B cell (primary cell): ENCODE data around the gene TCL1A. TPM values are rescaled to one million over a fixed set of nuclear protein-coding genes. Genes with fewer than 3 reads are reported as not detected.

ENCODE experiments used
- ATAC-seq: fragments of 200-7000 bp; cut with Tn5 transposase; one replicate; pipeline ENCODE4 v1.10.0; 2021; ENCODE audit warnings: low read depth, mild to moderate bottlenecking, moderate number of reproducible peaks, moderate library complexity
- CTCF ChIA-PET: fragments of 350-600 bp; sonication (Branson Sonifier 250); formaldehyde crosslinking; loops from one replicate; lab custom pipeline; 2021; ENCODE audit warnings: antibody characterized with exemption, inconsistent platforms; lab: Charles Lee
- POLR2A ChIA-PET: fragments of 350-600 bp; sonication (Branson Sonifier 250); formaldehyde crosslinking; loops from one replicate; lab custom pipeline; 2021; ENCODE audit warnings: antibody characterized with exemption; lab: Charles Lee
- DNase-seq: peaks from one replicate; pipeline ENCODE4 v3.0.0; 2013
- H2AFZ ChIP-seq: 2 replicates; pipeline ENCODE4 v1.6.1; 2012; ENCODE audit warnings: mild to moderate bottlenecking, low read depth, low read length; ENCODE audit not compliant: insufficient read depth, poor library complexity, severe bottlenecking
- H3K27ac ChIP-seq, 2 donors: 1 replicate in 1 of 2; 2 replicates in 1 of 2; pipeline ENCODE4 v1.5.1; 2012 to 2013; ENCODE audit warnings: low read length in 2 of 2, mild to moderate bottlenecking in 2 of 2, moderate library complexity in 1 of 2
- H3K27me3 ChIP-seq, 4 experiments: fragments of 200-600 bp in 1 of 4; sonication (generic) in 1 of 4; replicated peaks in 1 of 4; 1 replicate in 2 of 4; 2 replicates in 2 of 4; pipeline versions ENCODE4 v1.6.1 to v1.7.0; 2013 to 2016; ENCODE audit warnings: low read length in 3 of 4, mild to moderate bottlenecking in 2 of 4, mixed read lengths in 1 of 4, moderate library complexity in 1 of 4; ENCODE audit not compliant: insufficient read depth in 4 of 4, control insufficient read depth in 3 of 4; ENCODE audit errors: control extremely low read depth in 1 of 4
- H3K36me3 ChIP-seq, 2 experiments: replicated peaks in 1 of 2; 1 replicate in 1 of 2; 2 replicates in 1 of 2; pipeline versions ENCODE4 v1.6.1 to v1.7.1; 2013; ENCODE audit warnings: low read length in 1 of 2; ENCODE audit not compliant: insufficient read depth in 2 of 2, control insufficient read depth in 1 of 2; ENCODE audit errors: control extremely low read depth in 1 of 2, extremely low read depth in 1 of 2
- H3K4me1 ChIP-seq, 2 donors: fragments of 200-600 bp in 1 of 2; sonication (generic) in 1 of 2; 1 replicate in 1 of 2; 2 replicates in 1 of 2; pipeline versions ENCODE4 v1.5.1 to v1.6.1; 2013 to 2017; ENCODE audit warnings: low read length in 2 of 2; ENCODE audit not compliant: control insufficient read depth in 2 of 2, insufficient read depth in 2 of 2
- H3K4me2 ChIP-seq: replicated peaks from 2 replicates; pipeline ENCODE3; 2012; ENCODE audit warnings: mild to moderate bottlenecking, low read depth, low read length; ENCODE audit not compliant: poor library complexity, severe bottlenecking
- H3K4me3 ChIP-seq, 5 experiments: fragments of 200-600 bp in 1 of 5; sonication (generic) in 1 of 5; 1 replicate in 3 of 5; 2 replicates in 2 of 5; pipeline versions ENCODE4 v1.5.1 to v1.7.0; 2011 to 2016; ENCODE audit warnings: low read length in 4 of 5, mild to moderate bottlenecking in 4 of 5, low read depth in 2 of 5, control low read depth in 1 of 5, moderate library complexity in 1 of 5; ENCODE audit not compliant: insufficient read depth in 1 of 5; ENCODE audit errors: control extremely low read depth in 1 of 5, extremely low read depth in 1 of 5
- H3K79me2 ChIP-seq: fragments of 200-600 bp; sonication (generic); one replicate; pipeline ENCODE4 v1.6.0; 2016; ENCODE audit warnings: low read length; ENCODE audit not compliant: control insufficient read depth, insufficient read depth
- H3K9ac ChIP-seq: fragments of 200-600 bp; sonication (generic); 2 replicates; pipeline ENCODE4 v1.6.1; 2017; ENCODE audit warnings: mild to moderate bottlenecking, low read length, moderate library complexity
- H3K9me3 ChIP-seq, 3 donors: one replicate each; pipeline versions ENCODE4 v1.6.1 to v1.7.1; 2013; ENCODE audit warnings: low read length in 2 of 3; ENCODE audit not compliant: control insufficient read depth in 2 of 3, insufficient read depth in 1 of 3; ENCODE audit errors: control extremely low read depth in 1 of 3
- H4K20me1 ChIP-seq: 2 replicates; pipeline ENCODE4 v1.6.0; 2012; ENCODE audit warnings: mild to moderate bottlenecking, low read length; ENCODE audit not compliant: insufficient read depth, control insufficient read depth, poor library complexity, severe bottlenecking
- H3K27ac Mint-ChIP-seq: one replicate; pipeline ENCODE4 v1.8.0; 2021; ENCODE audit warnings: mixed read lengths
- H3K27me3 Mint-ChIP-seq: one replicate; pipeline ENCODE4 v1.8.0; 2021; ENCODE audit warnings: mixed read lengths
- H3K4me1 Mint-ChIP-seq: one replicate; pipeline ENCODE4 v1.8.0; 2021; ENCODE audit warnings: mixed read lengths
- H3K4me3 Mint-ChIP-seq: one replicate; pipeline ENCODE4 v1.8.0; 2021; ENCODE audit warnings: mixed read lengths
- H3K9me3 Mint-ChIP-seq: one replicate; pipeline ENCODE4 v1.8.0; 2022; ENCODE audit warnings: mixed read lengths; ENCODE audit not compliant: insufficient read depth
- EZH2 ChIP-seq: IDR thresholded peaks from 2 replicates; pipeline ENCODE4 v1.6.1; 2012; ENCODE audit warnings: borderline replicate concordance, low read depth, mild to moderate bottlenecking, moderate library complexity, low read length; ENCODE audit not compliant: insufficient read depth, poor library complexity, severe bottlenecking
- WGBS: methylation state at CpG from one replicate; pipeline ENCODE4 v1.1.5; 2013; ENCODE audit warnings: missing lambda C conversion rate; ENCODE audit not compliant: insufficient coverage; 5-methylcytosine and 5-hydroxymethylcytosine counted together
- intact Hi-C: fragments of 100-400 bp; cut with micrococcal nuclease; formaldehyde crosslinking; loops from one replicate; pipeline ENCODE4 v1.10.0; 2022
- polyA plus RNA-seq: library from polyadenylated mRNA; depleted of rRNA; stranded (reverse); fragments of >200 nt; gene quantifications from 2 replicates; pipeline ENCODE4 v1.2.3, GENCODE V29; 2012
- total RNA-seq, 2 donors: library from RNA; stranded (reverse); fragments of 120-200 nt in 1 of 2; gene quantifications; 1 replicate in 1 of 2; 2 replicates in 1 of 2; pipeline versions ENCODE4 v1.2.3 to v1.2.4, GENCODE V29; 2013 to 2022
- TF ChIP-seq, protein P1 (sequence below): fragments of 200-600 bp; IDR thresholded peaks from one replicate; pipeline ENCODE4 v1.8.0; 2022; ENCODE audit warnings: antibody characterized with exemption, mild to moderate bottlenecking

TCL1A gene
- total and polyA plus RNA-seq, 2 donors (not counting 1 experiment from before 2014, with no cell fraction given) = 272 to 770 TPM

DNA sequence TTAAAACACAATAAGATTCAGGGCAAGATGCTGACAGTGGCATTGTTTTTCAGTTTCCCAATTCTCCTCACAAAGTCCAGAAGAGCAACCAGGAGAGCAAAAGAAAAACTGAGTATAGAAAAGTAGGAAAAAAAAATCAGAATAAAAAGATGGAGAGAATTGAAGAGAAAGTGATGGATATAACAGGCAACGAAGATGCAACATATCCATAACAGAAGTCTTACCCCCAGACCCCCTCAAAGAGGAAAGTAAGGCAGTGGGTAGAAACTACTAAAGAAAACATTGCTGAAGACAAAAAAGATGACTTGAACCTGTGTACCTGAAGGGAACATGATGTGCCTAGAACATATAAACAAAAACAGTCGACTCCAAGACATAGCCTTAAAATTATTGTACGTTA lies 10.6 kb downstream of the TCL1A start:
- peak overlapping the region; percentile 3 for H3K4me3 Mint-ChIP-seq
- CTCF ChIA-PET = interaction anchor here (1.6 kb wide), 1 partner anchor 11 kb away, joined by 4 read pairs; the partner anchor contains the start of gene TCL1A
- H3K27me3 Mint-ChIP-seq = peaks cover 24% of the 10 kb centered on the region

DNA sequence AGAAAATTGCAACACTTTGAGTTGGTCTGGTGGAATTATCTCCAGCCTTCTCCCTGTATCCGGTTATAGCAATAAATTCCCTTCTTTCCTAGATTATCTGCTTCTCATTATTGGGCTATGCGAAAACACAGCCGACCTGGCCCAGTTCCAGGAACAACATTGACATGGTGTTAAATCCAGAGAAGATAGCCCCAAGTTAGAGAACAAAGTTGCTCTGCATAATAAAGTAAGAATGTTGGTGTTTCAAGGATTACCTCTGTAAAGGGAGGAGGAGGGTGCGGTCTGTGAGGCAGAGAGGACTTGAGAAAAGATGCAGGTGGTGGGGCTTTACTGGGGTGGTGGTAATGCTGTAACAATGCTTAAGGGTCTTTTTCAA lies 12.1 kb downstream of the TCL1A start:
- H3K27ac ChIP-seq = peak overlapping the region; percentile 20 to 94
- DNase-seq = no peak
- H3K9me3 Mint-ChIP-seq = no peaks in the 10 kb centered on the region
- intact Hi-C loops = no loop called here
- no peak overlapping the region for H2AFZ ChIP-seq
- no peaks in the 10 kb centered on the region for H4K20me1 ChIP-seq
- H3K27me3 ChIP-seq = no peaks in the 10 kb centered on the region
- ChIA-PET POLR2A (interaction anchor here (1.4 kb wide), 1 partner anchor 35 kb away, joined by 3 read pairs; no protein-coding TSS in a partner anchor), CTCF (interaction anchor here (0.8 to 1.6 kb wide), 5 partner anchors 9 to 72 kb away, joined by 3 to 6 read pairs (median 4); partner anchors contain the start of gene TCL1A)
- H3K4me3 ChIP-seq = no peak overlapping the region
- ATAC-seq = no peak
- peaks cover 81% of the 10 kb centered on the region for H3K4me1 Mint-ChIP-seq
- WGBS = 14% methylated on average over 1 of the region's 4 CpGs
- peaks cover 0 to 7% (median 0%) of the 10 kb centered on the region in 3 donors for H3K9me3 ChIP-seq
- peaks cover 0 to 8% of the 10 kb centered on the region in 2 experiments for H3K36me3 ChIP-seq
- peaks cover 39% of the 10 kb centered on the region for H3K79me2 ChIP-seq
- peaks cover 24% of the 10 kb centered on the region for H3K27me3 Mint-ChIP-seq
- no peak overlapping the region for H3K9ac ChIP-seq
- H3K4me2 ChIP-seq = peak overlapping the region; percentile 47
- no peak for TF ChIP-seq EZH2
- H3K4me1 ChIP-seq = peaks cover 83 to 94% of the 10 kb centered on the region in 2 donors
- peak overlapping the region; percentile 30 for H3K4me3 Mint-ChIP-seq
- peak overlapping the region; percentile 69 for H3K27ac Mint-ChIP-seq

More for the DNA sequence above, 10.6 kb downstream of the TCL1A start:
- Histone ChIP-seq H2AFZ (no peak overlapping the region), H3K4me1 (peaks cover 81 to 89% of the 10 kb centered on the region in 2 donors), H3K27me3 (no peaks in the 10 kb centered on the region), H3K4me2 (peak overlapping the region; percentile 55), H3K27ac (peak overlapping the region in 1 of 2 donors; percentile 94), H3K9ac (no peak overlapping the region), H3K79me2 (peaks cover 45% of the 10 kb centered on the region), H3K36me3 (peaks cover 0 to 8% of the 10 kb centered on the region in 2 experiments), H4K20me1 (no peaks in the 10 kb centered on the region), H3K9me3 (peaks cover 0 to 7% (median 0%) of the 10 kb centered on the region in 3 donors), H3K4me3 (peak overlapping the region in 1 of 5 experiments; percentile 20)
- H3K27ac Mint-ChIP-seq = peak overlapping the region; percentile 73
- no peak for TF ChIP-seq EZH2
- TF ChIP-seq, protein P1, sequence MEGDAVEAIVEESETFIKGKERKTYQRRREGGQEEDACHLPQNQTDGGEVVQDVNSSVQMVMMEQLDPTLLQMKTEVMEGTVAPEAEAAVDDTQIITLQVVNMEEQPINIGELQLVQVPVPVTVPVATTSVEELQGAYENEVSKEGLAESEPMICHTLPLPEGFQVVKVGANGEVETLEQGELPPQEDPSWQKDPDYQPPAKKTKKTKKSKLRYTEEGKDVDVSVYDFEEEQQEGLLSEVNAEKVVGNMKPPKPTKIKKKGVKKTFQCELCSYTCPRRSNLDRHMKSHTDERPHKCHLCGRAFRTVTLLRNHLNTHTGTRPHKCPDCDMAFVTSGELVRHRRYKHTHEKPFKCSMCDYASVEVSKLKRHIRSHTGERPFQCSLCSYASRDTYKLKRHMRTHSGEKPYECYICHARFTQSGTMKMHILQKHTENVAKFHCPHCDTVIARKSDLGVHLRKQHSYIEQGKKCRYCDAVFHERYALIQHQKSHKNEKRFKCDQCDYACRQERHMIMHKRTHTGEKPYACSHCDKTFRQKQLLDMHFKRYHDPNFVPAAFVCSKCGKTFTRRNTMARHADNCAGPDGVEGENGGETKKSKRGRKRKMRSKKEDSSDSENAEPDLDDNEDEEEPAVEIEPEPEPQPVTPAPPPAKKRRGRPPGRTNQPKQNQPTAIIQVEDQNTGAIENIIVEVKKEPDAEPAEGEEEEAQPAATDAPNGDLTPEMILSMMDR = no peak
- DNase-seq = no peak
- no peaks in the 10 kb centered on the region for H3K9me3 Mint-ChIP-seq
- POLR2A ChIA-PET = interaction anchor here (0.7 to 1.7 kb wide), 3 partner anchors 16 to 39 kb away, joined by 3 to 5 read pairs (median 3); no protein-coding TSS in a partner anchor
- intact Hi-C loops = no loop called here
- ATAC-seq = no peak
- peaks cover 76% of the 10 kb centered on the region for H3K4me1 Mint-ChIP-seq
- WGBS = no CpG with 5 or more reads among the region's 3 CpGs
